GM13977 (cell line): ENCODE data around the gene SYT6.

Experiments used
- DNase-seq: peaks from one replicate; pipeline ENCODE4 v3.0.0; 2012; ENCODE audit warnings: low spot score
- in situ Hi-C: fragments of 300-500 bp; cut with MboI; formaldehyde crosslinking; loops from one replicate; pipeline ENCODE4 v1.12.0; 2022; ENCODE audit warnings: low sequenced_read_pairs, low pct_unique_long_range_greater_than_20kb, mixed read lengths, inconsistent platforms; ENCODE audit not compliant: unreplicated experiment
- TF ChIP-seq, protein P1 (sequence below): IDR thresholded peaks from 2 replicates; pipeline ENCODE4 v1.5.1; 2012; ENCODE audit warnings: mild to moderate bottlenecking, control low read depth; ENCODE audit not compliant: insufficient read depth; ENCODE audit errors: extremely low read depth, missing control alignments

SYT6 gene

DNA sequence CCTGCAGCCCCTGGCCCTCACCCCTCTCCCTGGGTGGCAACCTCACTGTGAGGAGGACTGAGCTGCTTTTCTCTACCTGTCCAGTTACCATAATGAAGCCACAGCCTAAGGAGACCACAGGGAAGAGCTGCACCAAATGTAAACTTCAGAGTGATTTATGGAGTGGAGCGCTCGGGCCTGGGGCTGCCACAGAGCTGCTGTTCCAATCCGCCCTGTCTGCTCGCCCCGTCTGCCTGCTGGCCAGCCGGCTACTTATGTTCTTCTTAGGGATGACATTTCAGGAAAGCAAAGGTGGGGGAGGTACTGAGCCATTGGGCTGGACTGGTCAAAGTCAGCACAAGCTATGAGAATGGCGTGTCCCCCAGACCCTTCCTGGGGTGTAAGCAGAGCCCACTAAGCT is 17.9 kb downstream of the SYT6 start:
- in situ Hi-C loops: no loop called here
- TF ChIP-seq, protein P1, sequence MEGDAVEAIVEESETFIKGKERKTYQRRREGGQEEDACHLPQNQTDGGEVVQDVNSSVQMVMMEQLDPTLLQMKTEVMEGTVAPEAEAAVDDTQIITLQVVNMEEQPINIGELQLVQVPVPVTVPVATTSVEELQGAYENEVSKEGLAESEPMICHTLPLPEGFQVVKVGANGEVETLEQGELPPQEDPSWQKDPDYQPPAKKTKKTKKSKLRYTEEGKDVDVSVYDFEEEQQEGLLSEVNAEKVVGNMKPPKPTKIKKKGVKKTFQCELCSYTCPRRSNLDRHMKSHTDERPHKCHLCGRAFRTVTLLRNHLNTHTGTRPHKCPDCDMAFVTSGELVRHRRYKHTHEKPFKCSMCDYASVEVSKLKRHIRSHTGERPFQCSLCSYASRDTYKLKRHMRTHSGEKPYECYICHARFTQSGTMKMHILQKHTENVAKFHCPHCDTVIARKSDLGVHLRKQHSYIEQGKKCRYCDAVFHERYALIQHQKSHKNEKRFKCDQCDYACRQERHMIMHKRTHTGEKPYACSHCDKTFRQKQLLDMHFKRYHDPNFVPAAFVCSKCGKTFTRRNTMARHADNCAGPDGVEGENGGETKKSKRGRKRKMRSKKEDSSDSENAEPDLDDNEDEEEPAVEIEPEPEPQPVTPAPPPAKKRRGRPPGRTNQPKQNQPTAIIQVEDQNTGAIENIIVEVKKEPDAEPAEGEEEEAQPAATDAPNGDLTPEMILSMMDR: no peak
- no peak for DNase-seq

DNA sequence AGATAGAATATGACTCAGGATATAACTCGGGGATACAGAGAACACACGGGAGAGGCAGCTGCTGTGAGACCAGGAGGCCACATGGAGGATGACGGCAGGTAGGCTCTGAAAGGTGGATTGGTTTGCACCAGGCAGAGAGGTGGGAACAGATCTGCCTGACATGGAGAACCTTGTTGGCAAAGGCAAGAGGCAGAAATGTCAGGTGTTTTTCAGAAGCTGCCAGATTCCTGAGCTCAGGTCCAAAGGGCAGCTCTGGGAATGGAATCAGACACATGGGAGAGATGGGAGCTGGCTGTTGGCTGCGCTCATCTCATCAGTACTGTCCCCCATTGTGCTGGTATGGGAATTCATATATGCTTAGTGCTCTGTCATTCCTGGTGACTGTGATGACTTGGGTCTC is 19.2 kb downstream of the SYT6 start:
- TF ChIP-seq, protein P1: no peak
- no peak for DNase-seq
- in situ Hi-C loops: no loop called here

DNA sequence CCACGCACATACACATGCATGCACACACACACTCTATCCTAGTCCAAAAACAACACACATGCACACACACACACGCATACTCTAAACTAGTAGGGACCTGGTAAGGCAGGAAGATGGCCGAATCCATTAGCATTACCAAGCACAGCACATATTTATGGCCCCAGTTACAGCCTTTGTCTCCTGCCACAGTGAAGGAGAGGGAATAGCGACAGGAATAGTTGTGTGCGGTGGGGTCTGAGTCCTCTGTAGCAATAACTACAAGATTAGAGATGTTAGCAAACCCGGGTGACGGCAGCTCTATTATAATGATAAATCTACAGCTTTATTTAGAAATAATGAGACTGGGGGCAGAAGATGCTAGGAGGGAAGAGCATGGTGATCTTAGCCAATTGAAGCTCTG is 20.5 kb downstream of the SYT6 start:
- in situ Hi-C loops: no loop called here
- TF ChIP-seq, protein P1: no peak
- no peak for DNase-seq

DNA sequence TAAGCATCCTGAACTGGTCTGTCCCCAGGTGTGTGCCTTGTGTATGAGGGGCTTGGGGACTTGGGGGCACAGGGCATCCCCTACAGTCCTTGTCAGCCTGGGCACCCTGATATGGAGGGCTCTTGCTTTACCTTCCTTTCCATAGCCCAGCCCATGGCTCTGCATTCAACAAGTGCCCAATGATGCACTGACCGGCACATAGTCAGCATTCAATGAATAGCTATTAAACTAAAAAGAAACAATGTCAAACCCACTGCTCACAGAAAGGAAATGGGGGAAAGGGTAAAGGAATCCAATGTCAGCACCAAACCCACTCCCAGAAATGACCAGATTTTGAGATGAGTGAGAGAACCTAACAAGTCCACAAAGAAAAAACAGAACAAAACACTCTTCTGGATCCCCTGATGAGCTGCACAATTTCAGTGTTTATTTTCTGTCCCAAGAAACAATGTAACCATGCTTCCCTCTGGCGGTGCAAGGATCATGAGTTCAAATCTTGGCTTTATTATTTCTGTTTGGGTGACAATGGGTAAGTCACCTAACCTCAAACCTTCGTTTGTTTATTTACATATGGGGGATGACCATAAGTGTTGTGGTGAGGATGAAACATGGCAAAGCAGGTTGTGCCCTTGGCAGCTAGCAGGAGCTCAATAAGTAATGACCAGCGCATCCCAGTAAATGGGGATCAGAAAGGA is 22.0 kb downstream of the SYT6 start:
- TF ChIP-seq, protein P1: no peak
- in situ Hi-C loops: no loop called here
- DNase-seq: no peak

DNA sequence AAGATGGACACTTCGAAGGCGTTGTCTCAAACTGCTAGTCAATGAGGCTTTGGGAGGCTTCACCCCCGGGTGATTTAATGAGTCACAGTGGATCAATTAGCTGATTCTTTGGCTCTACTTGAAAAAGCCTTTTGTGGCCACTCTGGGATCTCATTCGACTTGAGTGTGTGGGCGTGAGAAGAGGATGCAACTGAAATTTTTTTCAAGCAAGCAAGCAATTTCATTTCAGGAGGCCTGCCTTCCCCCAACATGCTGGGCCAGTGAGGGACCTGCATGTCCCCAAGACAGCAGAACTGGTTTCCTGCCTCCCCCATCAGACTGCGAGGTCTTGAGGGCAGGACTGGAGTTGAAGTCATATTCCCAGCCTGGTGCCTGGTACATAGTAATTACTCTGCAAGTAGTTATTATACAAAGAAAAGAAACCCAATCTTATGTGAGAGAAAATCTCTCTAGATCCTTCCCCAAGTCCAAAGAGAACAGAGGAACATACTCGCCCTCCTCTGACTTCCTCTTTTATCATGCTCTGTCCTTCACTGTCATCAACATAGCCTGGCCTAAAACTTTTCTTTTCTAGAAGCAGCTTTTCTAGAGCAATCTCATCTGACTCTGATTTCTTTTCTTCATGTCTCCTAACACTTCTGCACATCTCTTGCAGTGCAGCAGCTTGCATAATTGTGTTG is 22.7 kb downstream of the SYT6 start:
- in situ Hi-C loops: no loop called here
- TF ChIP-seq, protein P1: no peak
- DNase-seq: no peak

DNA sequence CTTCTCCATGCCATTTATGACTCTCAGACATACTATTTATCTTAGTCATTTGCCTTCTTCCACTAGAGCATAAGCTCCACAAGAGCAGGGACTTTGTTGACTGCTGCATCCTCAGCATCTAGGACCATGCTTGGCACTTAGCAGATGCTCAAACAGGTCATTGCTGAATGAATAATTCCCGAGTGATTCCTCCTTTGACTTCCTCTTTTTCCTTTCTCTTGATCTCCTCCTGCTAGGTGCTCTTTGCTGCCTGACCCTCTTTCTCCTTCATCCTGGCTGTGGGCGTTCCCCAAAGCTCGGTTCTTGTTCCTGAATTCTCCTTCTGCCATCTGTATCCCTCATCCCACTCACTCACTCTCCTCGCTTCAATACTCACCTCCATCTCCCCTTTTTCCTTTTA is 23.5 kb downstream of the SYT6 start:
- TF ChIP-seq, protein P1: no peak
- in situ Hi-C loops: no loop called here
- no peak for DNase-seq
